ENCODE data around the gene SLC35G4. TPM values are rescaled to one million over a fixed set of nuclear protein-coding genes. Genes with fewer than 3 reads are reported as not detected.
"Not testable (repeated sequence)": the region's sequence is repeated elsewhere in the genome, so short reads cannot be mapped to it uniquely, and the experiment has no call there.

SLC35G4 gene
- total RNA-seq, result not detected
- long read RNA-seq, result 0 reads

DNA sequence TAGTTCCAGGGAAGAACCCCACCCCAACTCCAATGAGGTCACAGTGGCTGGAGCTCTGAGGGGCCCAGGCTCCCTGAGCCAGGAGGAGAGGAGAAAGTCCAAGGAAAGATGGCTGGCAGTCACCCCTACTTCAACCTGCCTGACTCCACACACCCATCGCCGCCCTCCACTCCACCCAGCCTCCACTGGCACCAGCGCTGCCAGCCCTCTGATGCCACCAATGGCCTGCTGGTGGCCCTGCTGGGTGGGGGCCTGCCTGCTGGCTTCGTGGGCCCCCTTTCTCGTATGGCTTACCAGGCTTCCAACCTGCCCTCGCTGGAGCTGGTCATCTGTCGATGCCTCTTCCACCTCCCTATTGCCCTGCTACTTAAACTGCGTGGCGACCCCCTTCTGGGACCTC is at the start of gene SLC35G4:
TSS of gene SLC35G4 (plus strand) at position 109 of the 400 bp plus-strand sequence. CDS start at position 109, 0 bp downstream.
- DNase-seq; ATAC-seq; intact Hi-C loops (cut with DNase I, micrococcal nuclease): not testable (repeated sequence)

- ATAC-seq (no peak), DNase-seq (no peak)
- intact Hi-C loops (cut with DNase I, micrococcal nuclease), result no loop called here
Observed at GRCh38 chr18:11561293-11561692, 48.1 kb upstream of the SLC35G4 start.

DNA sequence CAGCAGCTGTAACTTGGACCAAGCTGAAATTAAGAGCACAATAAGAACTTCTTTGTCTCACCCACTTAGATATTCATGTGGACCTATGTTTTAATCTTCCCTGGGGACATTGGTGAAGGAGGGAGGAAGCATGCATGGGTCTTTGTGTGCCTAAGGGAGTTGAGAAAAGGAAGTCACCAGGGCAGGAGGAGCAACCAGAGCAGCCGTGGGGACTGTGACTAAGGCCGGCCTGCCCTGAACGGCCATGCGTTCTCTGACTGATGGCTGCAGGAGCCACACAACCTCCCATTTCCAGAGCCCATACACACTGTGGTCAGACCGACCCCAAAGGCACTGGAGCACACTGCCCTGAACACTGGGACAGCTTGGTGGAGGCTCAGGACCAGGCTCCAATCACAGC is 43.7 kb upstream of the SLC35G4 start:
- ATAC-seq (no peak), DNase-seq (no peak)
- intact Hi-C loops (cut with DNase I, micrococcal nuclease), result no loop called here

GRCh38 chr18:11566236-11566965 is 43.0 kb upstream of the SLC35G4 start:
- no peak for ATAC-seq
- intact Hi-C loops (cut with DNase I, micrococcal nuclease), result no loop called here
- DNase-seq, result no peak

GRCh38 chr18:11567396-11567795 is 42.0 kb upstream of the SLC35G4 start:
- DNase-seq, result no peak
- no peak for ATAC-seq
- intact Hi-C loops (cut with DNase I, micrococcal nuclease), result no loop called here

DNA sequence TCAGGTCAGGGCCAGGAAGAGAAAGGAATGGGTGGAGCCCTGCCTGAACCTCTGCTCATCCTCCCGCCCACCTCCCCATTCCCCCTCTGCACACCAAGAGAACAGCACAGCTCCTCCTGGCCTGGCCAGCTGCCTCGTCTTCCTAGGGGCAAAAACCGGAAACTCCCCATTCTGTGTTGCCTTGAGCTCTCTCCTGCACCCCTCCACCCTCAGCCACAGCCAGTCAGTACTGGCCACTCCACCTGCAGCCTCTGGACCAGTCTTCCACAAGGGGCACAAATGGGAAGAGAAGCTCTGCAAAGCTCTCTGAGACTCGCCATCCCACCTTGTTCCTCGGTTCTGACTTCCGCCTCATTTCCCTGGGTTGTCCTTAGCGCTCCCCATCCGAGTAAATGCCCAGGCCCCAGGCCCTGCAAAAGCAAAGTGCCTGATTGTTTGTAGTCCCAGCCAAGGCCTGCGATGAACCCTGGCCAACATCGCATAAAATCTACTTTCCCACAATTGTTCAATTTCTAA is 39.3 kb upstream of the SLC35G4 start:
- intact Hi-C loops (cut with DNase I, micrococcal nuclease), result no loop called here
- no peak for DNase-seq
- no peak for ATAC-seq

- intact Hi-C loops (cut with DNase I, micrococcal nuclease), result no loop called here
- no peak for ATAC-seq
- no peak for DNase-seq
Observed at GRCh38 chr18:11570769-11571412, 38.5 kb upstream of the SLC35G4 start.

DNA sequence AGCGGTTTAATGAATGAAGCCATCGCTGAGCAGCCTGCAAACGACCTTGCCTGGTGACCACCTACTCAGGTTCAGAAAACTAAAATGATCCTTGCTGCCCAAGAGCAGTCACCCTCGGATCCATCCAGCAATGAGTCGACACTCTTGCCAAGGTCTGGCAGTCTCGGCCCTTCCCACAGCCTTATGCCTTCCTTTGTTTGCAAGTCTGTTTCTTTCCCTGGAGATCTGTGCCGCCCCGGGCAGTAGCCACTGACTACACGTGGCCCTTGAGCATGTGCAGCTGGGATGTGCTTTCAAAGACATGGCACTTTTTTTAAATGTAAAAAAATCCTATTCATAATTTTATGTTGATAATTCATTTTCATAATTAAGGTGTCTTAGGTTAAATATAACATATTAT is 37.2 kb upstream of the SLC35G4 start:
- intact Hi-C loops (cut with DNase I, micrococcal nuclease), result no loop called here
- no peak for DNase-seq
- no peak for ATAC-seq

DNA sequence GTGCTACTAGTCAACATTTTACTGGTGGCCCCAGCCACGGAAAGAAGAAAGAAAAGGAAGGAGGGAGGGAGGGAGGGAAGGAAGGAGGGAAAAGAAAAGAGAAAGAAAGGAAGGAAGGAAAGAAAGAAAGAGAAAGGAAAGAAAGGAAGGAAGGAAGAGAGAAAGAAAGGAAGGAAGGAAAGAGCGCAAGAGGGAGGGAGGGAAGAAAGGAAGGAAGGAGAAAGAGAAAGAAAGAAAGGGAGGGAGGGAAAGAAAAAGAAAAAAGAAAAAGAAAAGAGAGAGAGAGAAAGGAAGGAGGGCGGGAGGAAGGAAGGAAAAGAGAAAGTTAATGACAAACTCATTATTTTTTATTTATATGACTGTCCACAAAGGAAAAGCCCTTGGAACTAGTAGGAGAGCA is 34.9 kb upstream of the SLC35G4 start:
- intact Hi-C loops (cut with DNase I, micrococcal nuclease), result no loop called here
- no peak for ATAC-seq
- DNase-seq, result no peak

GRCh38 chr18:11577271-11578112 is 31.9 kb upstream of the SLC35G4 start:
- ATAC-seq, result no peak
- no peak for DNase-seq
- intact Hi-C loops (cut with DNase I, micrococcal nuclease), result no loop called here

DNA sequence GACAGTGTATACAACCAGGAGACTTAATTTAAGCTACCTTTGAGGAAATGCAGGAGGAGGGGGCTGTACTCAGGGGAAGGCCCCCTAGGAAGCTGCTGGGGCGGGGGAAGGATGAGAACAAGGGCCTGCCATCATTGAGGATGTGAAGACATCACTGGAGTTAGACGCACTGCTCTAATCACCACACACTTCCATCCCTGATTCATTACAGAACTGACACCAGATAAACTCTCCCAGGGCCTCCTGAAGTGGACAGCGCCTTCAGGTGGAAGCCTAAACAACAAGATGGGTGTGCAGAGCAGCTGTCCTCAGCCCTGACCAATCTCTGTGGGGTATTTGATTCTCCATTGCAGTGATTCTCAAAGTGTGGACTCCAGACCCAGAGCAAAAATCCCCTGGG is 30.6 kb upstream of the SLC35G4 start:
- ATAC-seq, result no peak

GRCh38 chr18:11579916-11580315 is 29.5 kb upstream of the SLC35G4 start:
- intact Hi-C loops (cut with DNase I, micrococcal nuclease), result no loop called here
- DNase-seq (no peak), ATAC-seq (no peak)

More for the DNA sequence above, 30.6 kb upstream of the SLC35G4 start:
- no peak for DNase-seq
- intact Hi-C loops (cut with DNase I, micrococcal nuclease), result no loop called here

GRCh38 chr18:11581286-11581685 is 28.1 kb upstream of the SLC35G4 start:
- intact Hi-C loops (cut with DNase I, micrococcal nuclease), result no loop called here
- DNase-seq (no peak), ATAC-seq (no peak)

- intact Hi-C loops (cut with DNase I, micrococcal nuclease), result no loop called here
- DNase-seq (no peak), ATAC-seq (no peak)
Observed at GRCh38 chr18:11585596-11585995, 23.8 kb upstream of the SLC35G4 start.

DNA sequence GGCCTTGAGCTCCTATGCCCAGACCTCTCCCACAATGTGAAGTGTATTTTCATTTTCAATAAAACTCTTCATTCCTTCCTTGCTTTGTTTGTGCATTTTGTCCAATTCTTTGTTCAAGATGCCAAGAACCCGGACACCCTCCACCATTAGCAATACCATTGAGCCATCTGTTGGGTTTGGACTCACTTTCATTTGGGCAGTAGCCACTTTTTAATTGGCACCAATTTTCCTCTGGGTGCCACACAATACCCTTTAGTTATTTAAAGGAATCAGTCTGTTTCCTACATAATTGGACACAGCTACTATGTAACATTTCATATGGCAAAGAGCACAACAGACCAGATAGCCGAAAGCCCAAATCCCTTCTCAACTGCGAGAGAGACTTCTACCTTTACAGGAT is 22.5 kb upstream of the SLC35G4 start:
- ATAC-seq (no peak), DNase-seq (no peak)
- intact Hi-C loops (cut with DNase I, micrococcal nuclease), result no loop called here

GRCh38 chr18:11587432-11587831 is 22.0 kb upstream of the SLC35G4 start:
- DNase-seq (no peak), ATAC-seq (no peak)
- intact Hi-C loops (cut with DNase I, micrococcal nuclease), result no loop called here

DNA sequence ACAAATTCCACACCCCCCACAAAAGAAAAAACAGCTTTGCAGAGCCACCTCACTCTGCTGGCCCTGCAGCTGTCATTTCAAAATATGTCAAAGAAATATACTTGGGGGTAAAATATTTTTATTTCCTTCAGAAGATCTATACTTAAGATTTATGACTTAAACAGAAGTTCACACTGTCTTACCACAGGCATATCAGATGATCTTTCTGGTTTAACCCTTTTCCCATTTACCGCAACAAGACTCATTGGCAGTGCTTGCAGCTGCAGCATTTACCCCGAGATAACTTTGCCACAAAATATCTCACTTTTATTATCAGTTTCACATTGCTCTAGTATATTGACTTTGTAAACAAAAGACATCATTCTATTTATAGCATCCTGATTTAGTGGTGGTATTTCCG is 21.6 kb upstream of the SLC35G4 start:
- ATAC-seq, result no peak
- intact Hi-C loops (cut with DNase I, micrococcal nuclease), result no loop called here
- DNase-seq, result no peak

DNA sequence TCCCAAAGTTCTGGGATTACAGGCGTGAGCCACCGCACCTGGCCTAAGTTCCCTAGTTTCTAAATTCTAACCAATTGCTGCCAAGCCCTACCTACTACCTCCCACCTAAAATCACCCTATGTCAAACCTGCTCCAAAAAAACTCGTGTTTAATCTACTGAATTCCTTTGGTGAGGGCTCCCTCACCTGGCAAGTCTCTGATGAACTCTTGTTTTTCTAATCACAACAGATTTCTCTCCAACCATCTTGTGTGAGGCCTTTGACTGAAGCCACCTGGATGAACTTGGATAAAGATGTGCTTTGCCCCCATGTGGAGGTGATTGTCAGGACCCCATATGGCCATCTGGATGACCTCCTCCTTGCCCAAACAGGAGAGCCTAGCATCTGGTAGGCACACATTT is 17.4 kb upstream of the SLC35G4 start:
- DNase-seq, result no peak
- intact Hi-C loops (cut with DNase I, micrococcal nuclease), result no loop called here
- no peak for ATAC-seq

DNA sequence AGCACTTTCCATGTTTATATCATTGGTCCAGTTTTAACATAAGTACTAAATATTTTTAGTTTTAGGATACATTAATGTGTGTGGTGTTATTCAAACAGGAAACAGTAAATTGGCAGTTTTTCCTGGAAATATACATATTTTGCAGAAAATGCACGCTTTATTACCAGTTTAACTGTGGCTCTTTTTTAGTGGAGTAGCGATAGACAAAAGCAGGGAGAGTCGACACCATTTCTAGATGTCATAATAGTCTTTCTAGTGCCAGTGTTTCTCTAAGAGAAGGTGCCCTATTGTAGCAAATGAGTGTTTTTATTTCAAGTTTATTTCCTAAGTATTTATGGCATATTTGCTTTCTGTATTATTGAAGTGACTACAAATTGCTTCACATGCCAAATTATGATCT is 9.1 kb upstream of the SLC35G4 start:
- DNase-seq, result no peak
- no peak for ATAC-seq

GRCh38 chr18:11607906-11608305 is 1.5 kb upstream of the SLC35G4 start:
- ATAC-seq, result no peak
- intact Hi-C loops (cut with DNase I, micrococcal nuclease), result no loop called here
- no peak for DNase-seq

More for the DNA sequence above, 9.1 kb upstream of the SLC35G4 start:
- intact Hi-C loops (cut with DNase I, micrococcal nuclease), result no loop called here

Measured in left colon (tissue), 2 donors.